ENCODE results near the gene PIK3R4.

PIK3R4 gene

GRCh38 chr3:130732501-130732900, 14.1 kb downstream of the PIK3R4 start:
- Histone ChIP-seq H3K27ac (no peak overlapping the region), H3K36me3 (peaks cover 19% of the 10 kb centered on the region), H3K9me3 (no peaks in the 10 kb centered on the region), H3K4me3 (ENCODE audit: low read depth in 1 of 2, low read length in 1 of 2) (no peak overlapping the region), H3K4me1 (ENCODE audit: control insufficient read depth in 1 of 2, insufficient read depth in 1 of 2, low read depth in 1 of 2, low read length in 1 of 2) (no peaks in the 10 kb centered on the region), H3K27me3 (no peaks in the 10 kb centered on the region)
- no peak for TF ChIP-seq CTCF (IDR thresholded peaks at IDR 0.05)

GRCh38 chr3:130731817-130732216, 14.8 kb downstream of the PIK3R4 start:
- no peaks in the 10 kb centered on the region for H3K27me3 ChIP-seq
- no peaks in the 10 kb centered on the region for H3K4me1 ChIP-seq (ENCODE audit: control insufficient read depth in 1 of 2, insufficient read depth in 1 of 2, low read depth in 1 of 2, low read length in 1 of 2)
- TF ChIP-seq CTCF (IDR thresholded peaks at IDR 0.05) = no peak
- H3K9me3 ChIP-seq = no peaks in the 10 kb centered on the region
- peaks cover 19% of the 10 kb centered on the region for H3K36me3 ChIP-seq
- no peak overlapping the region for H3K4me3 ChIP-seq (ENCODE audit: low read depth in 1 of 2, low read length in 1 of 2)
- no peak overlapping the region for H3K27ac ChIP-seq

GRCh38 chr3:130729154-130729553, 17.5 kb downstream of the PIK3R4 start:
- Histone ChIP-seq H3K4me3 (ENCODE audit: low read depth in 1 of 2, low read length in 1 of 2) (no peak overlapping the region), H3K9me3 (no peaks in the 10 kb centered on the region), H3K4me1 (ENCODE audit: control insufficient read depth in 1 of 2, insufficient read depth in 1 of 2, low read depth in 1 of 2, low read length in 1 of 2) (no peaks in the 10 kb centered on the region), H3K27ac (no peak overlapping the region), H3K36me3 (peaks cover 11% of the 10 kb centered on the region), H3K27me3 (no peaks in the 10 kb centered on the region)
- TF ChIP-seq CTCF (IDR thresholded peaks at IDR 0.05) = no peak

GRCh38 chr3:130728037-130728436, 18.6 kb downstream of the PIK3R4 start:
- H3K27ac ChIP-seq = no peak overlapping the region
- H3K4me1 ChIP-seq (ENCODE audit: control insufficient read depth in 1 of 2, insufficient read depth in 1 of 2, low read depth in 1 of 2, low read length in 1 of 2) = no peaks in the 10 kb centered on the region
- no peak for TF ChIP-seq CTCF (IDR thresholded peaks at IDR 0.05)
- peaks cover 2% of the 10 kb centered on the region for H3K36me3 ChIP-seq
- no peaks in the 10 kb centered on the region for H3K27me3 ChIP-seq
- no peak overlapping the region for H3K4me3 ChIP-seq (ENCODE audit: low read depth in 1 of 2, low read length in 1 of 2)
- H3K9me3 ChIP-seq = no peaks in the 10 kb centered on the region

GRCh38 chr3:130725746-130726145, 20.9 kb downstream of the PIK3R4 start:
- Histone ChIP-seq H3K36me3 (peaks cover 6% of the 10 kb centered on the region), H3K9me3 (no peaks in the 10 kb centered on the region), H3K27me3 (no peaks in the 10 kb centered on the region), H3K4me1 (ENCODE audit: control insufficient read depth in 1 of 2, insufficient read depth in 1 of 2, low read depth in 1 of 2, low read length in 1 of 2) (no peaks in the 10 kb centered on the region), H3K4me3 (ENCODE audit: low read depth in 1 of 2, low read length in 1 of 2) (no peak overlapping the region), H3K27ac (no peak overlapping the region)
- no peak for TF ChIP-seq CTCF (IDR thresholded peaks at IDR 0.05)

- Histone ChIP-seq H3K36me3 (peaks cover 28% of the 10 kb centered on the region), H3K27ac (no peak overlapping the region), H3K4me3 (ENCODE audit: low read depth in 1 of 2, low read length in 1 of 2) (no peak overlapping the region), H3K4me1 (ENCODE audit: control insufficient read depth in 1 of 2, insufficient read depth in 1 of 2, low read depth in 1 of 2, low read length in 1 of 2) (no peaks in the 10 kb centered on the region), H3K9me3 (no peaks in the 10 kb centered on the region), H3K27me3 (no peaks in the 10 kb centered on the region)
- TF ChIP-seq CTCF (IDR thresholded peaks at IDR 0.05) = no peak
These were observed 31.0 kb downstream of the PIK3R4 start for GRCh38 chr3:130715616-130716015.

Data from neutrophil (primary cell).